IMR-90 (cell line): ENCODE measurements around the gene LAMTOR4. TPM values are rescaled to one million over a fixed set of nuclear protein-coding genes. Genes with fewer than 3 reads are reported as not detected.

Experiments used
- ATAC-seq: fragments of 200-7000 bp; cut with Tn5 transposase; 2 replicates; pipeline ENCODE4 v1.9.1; 2020; ENCODE audit warnings: low read depth, mild to moderate bottlenecking, moderate library complexity
- BruUV-seq: library from RNA; stranded (reverse); fragments of 400-500 nt; replicated peaks from 2 replicates; lab custom pipeline; 2021; lab: Mats Ljungman, UMichigan
- CTCF ChIA-PET: fragments of 300-600 bp; formaldehyde crosslinking; extraction: SDS; loops from one replicate; lab custom pipeline; 2021; ENCODE audit warnings: antibody characterized with exemption; lab: Yijun Ruan, JAX
- POLR2A ChIA-PET: fragments of 300-600 bp; sonication (Branson Sonifier 250); formaldehyde crosslinking; loops from one replicate; lab custom pipeline; 2022; ENCODE audit warnings: antibody characterized with exemption; ENCODE audit not compliant: unreplicated experiment; lab: Charles Lee
- DNase-seq: peaks from one replicate; pipeline ENCODE4 v3.0.0; 2013
- H2AFZ ChIP-seq: replicated peaks from 2 replicates; pipeline ENCODE3; 2013; ENCODE audit warnings: low read length, mild to moderate bottlenecking; ENCODE audit not compliant: poor library complexity
- H2AK5ac ChIP-seq: 2 replicates; pipeline ENCODE4 v1.6.1; 2013; ENCODE audit warnings: low read depth, low read length, inconsistent platforms
- H2AK9ac ChIP-seq: replicated peaks from 2 replicates; pipeline ENCODE3; 2013; ENCODE audit warnings: mild to moderate bottlenecking, low read depth, low read length, moderate library complexity; ENCODE audit not compliant: poor library complexity
- H2BK120ac ChIP-seq: 2 replicates; pipeline ENCODE4 v1.6.1; 2013; ENCODE audit warnings: low read depth, low read length, inconsistent platforms
- H2BK15ac ChIP-seq: 3 replicates; pipeline ENCODE4 v1.6.1; 2013; ENCODE audit warnings: low read depth, low read length, inconsistent platforms
- H2BK20ac ChIP-seq: 2 replicates; pipeline ENCODE4 v1.6.1; 2013; ENCODE audit warnings: low read depth, mild to moderate bottlenecking, inconsistent platforms, low read length, moderate library complexity
- H2BK5ac ChIP-seq: 2 replicates; pipeline ENCODE4 v1.6.1; 2013; ENCODE audit warnings: mild to moderate bottlenecking, low read depth, low read length, inconsistent platforms; ENCODE audit not compliant: poor library complexity, severe bottlenecking
- H3K14ac ChIP-seq: replicated peaks from 2 replicates; pipeline ENCODE4 v1.6.1; 2013; ENCODE audit warnings: low read depth, low read length, inconsistent platforms
- H3K18ac ChIP-seq: 2 replicates; pipeline ENCODE4 v1.6.1; 2013; ENCODE audit warnings: low read depth, low read length, control low read depth
- H3K23ac ChIP-seq: 2 replicates; pipeline ENCODE4 v1.6.1; 2013; ENCODE audit warnings: low read depth, low read length, inconsistent platforms
- H3K27ac ChIP-seq: 2 replicates; pipeline ENCODE4 v1.5.1; 2013; ENCODE audit warnings: mild to moderate bottlenecking, control low read depth, low read length; ENCODE audit not compliant: insufficient read depth
- H3K27me3 ChIP-seq: 2 replicates; pipeline ENCODE4 v1.6.1; 2013; ENCODE audit warnings: low read length; ENCODE audit not compliant: control insufficient read depth, insufficient read depth
- H3K36me3 ChIP-seq: 2 replicates; pipeline ENCODE4 v1.6.1; 2013; ENCODE audit warnings: low read length, mixed read lengths; ENCODE audit not compliant: control insufficient read depth, insufficient read depth
- H3K4ac ChIP-seq: 2 replicates; pipeline ENCODE4 v1.6.1; 2013; ENCODE audit warnings: low read depth, low read length, inconsistent platforms
- H3K4me1 ChIP-seq: 2 replicates; pipeline ENCODE4 v1.6.1; 2013; ENCODE audit warnings: low read length, mixed read lengths; ENCODE audit not compliant: control insufficient read depth, insufficient read depth
- H3K4me2 ChIP-seq: 2 replicates; pipeline ENCODE4 v1.6.1; 2013; ENCODE audit warnings: low read depth, mild to moderate bottlenecking, control low read depth, low read length, moderate library complexity
- H3K4me3 ChIP-seq: 2 replicates; pipeline ENCODE4 v1.5.1; 2013; ENCODE audit warnings: low read depth, mild to moderate bottlenecking, control low read depth, low read length, moderate library complexity; ENCODE audit not compliant: insufficient read depth
- H3K56ac ChIP-seq: 2 replicates; pipeline ENCODE4 v1.6.1; 2013; ENCODE audit warnings: low read length, inconsistent platforms; ENCODE audit not compliant: insufficient read depth; ENCODE audit errors: extremely low read depth
- H3K79me1 ChIP-seq, 2 experiments: 2 replicates each; pipeline ENCODE4 v1.6.1; 2013; ENCODE audit warnings: low read length in 2 of 2, inconsistent platforms in 1 of 2, low read depth in 1 of 2
- H3K9ac ChIP-seq: 2 replicates; pipeline ENCODE4 v1.6.1; 2013; ENCODE audit warnings: low read depth, low read length, control low read depth
- H3K9me1 ChIP-seq: 2 replicates; pipeline ENCODE4 v1.6.1; 2013; ENCODE audit warnings: low read length, inconsistent platforms; ENCODE audit not compliant: insufficient read depth
- H3K9me3 ChIP-seq: 2 replicates; pipeline ENCODE4 v1.6.1; 2013; ENCODE audit warnings: low read length; ENCODE audit not compliant: control insufficient read depth, insufficient read depth
- H4K20me1 ChIP-seq: 2 replicates; pipeline ENCODE4 v1.6.1; 2013; ENCODE audit warnings: low read length, inconsistent platforms; ENCODE audit not compliant: insufficient read depth
- H4K5ac ChIP-seq: 2 replicates; pipeline ENCODE4 v1.6.1; 2013; ENCODE audit warnings: mild to moderate bottlenecking, low read depth, low read length, control low read depth
- H4K8ac ChIP-seq, 2 experiments: 2 replicates each; pipeline ENCODE4 v1.6.1; 2013; ENCODE audit warnings: low read depth in 2 of 2, low read length in 2 of 2, control low read depth in 1 of 2, inconsistent platforms in 1 of 2
- H4K91ac ChIP-seq: 2 replicates; pipeline ENCODE4 v1.6.1; 2013; ENCODE audit warnings: low read depth, low read length, inconsistent platforms; ENCODE audit not compliant: insufficient read depth
- BHLHE40 ChIP-seq: fragments of 150-350 bp; IDR thresholded peaks from 2 replicates; pipeline ENCODE4 v1.6.1; 2016; ENCODE audit warnings: mild to moderate bottlenecking, low read depth, low read length
- CEBPB ChIP-seq: IDR thresholded peaks from 2 replicates; pipeline ENCODE4 v1.6.1; 2012; ENCODE audit warnings: low read depth, low read length, improper control_type of control experiment
- CTCF ChIP-seq: conservative IDR thresholded peaks from 2 replicates; pipeline ENCODE4 v1.5.1; 2012; ENCODE audit warnings: mild to moderate bottlenecking, low read depth, low read length, improper control_type of control experiment
- MAFK ChIP-seq: IDR thresholded peaks from 2 replicates; pipeline ENCODE4 v1.6.1; 2012; ENCODE audit warnings: low read depth, low read length, improper control_type of control experiment
- RAD21 ChIP-seq: IDR thresholded peaks from 2 replicates; pipeline ENCODE4 v1.6.1; 2012; ENCODE audit warnings: low read length, improper control_type of control experiment
- RCOR1 ChIP-seq: IDR thresholded peaks from 2 replicates; pipeline ENCODE4 v1.6.1; 2012; ENCODE audit warnings: mild to moderate bottlenecking, low read length, improper control_type of control experiment; ENCODE audit not compliant: insufficient replicate concordance
- SMC3 ChIP-seq: fragments of 150-350 bp; IDR thresholded peaks from 2 replicates; pipeline ENCODE4 v1.6.1; 2016; ENCODE audit warnings: low read depth, mild to moderate bottlenecking, antibody characterized with exemption, low read length, moderate library complexity
- WGBS, 2 experiments: methylation state at CpG; one replicate each; pipeline versions ENCODE4 v1.1.5 to v1.1.7; 2013; ENCODE audit warnings: missing lambda C conversion rate in 2 of 2; ENCODE audit not compliant: insufficient read length in 1 of 2; ENCODE audit errors: extremely low coverage in 2 of 2; 5-methylcytosine and 5-hydroxymethylcytosine counted together
- dilution Hi-C: fragments of 300-500 bp; cut with HindIII; formaldehyde crosslinking; loops from one replicate; pipeline ENCODE4 v1.14.3; 2018; ENCODE audit warnings: low sequenced_read_pairs; ENCODE audit not compliant: unreplicated experiment
- in situ Hi-C: fragments of 300-500 bp; cut with MboI; formaldehyde crosslinking; loops from 3 replicates; pipeline ENCODE4 v1.14.3; 2019; ENCODE audit warnings: low sequenced_read_pairs, inconsistent platforms, mixed read lengths
- intact Hi-C: fragments of 100-400 bp; cut with micrococcal nuclease; formaldehyde crosslinking; loops from 2 replicates; pipeline ENCODE4 v1.10.0; 2022
- polyA plus RNA-seq, 3 experiments: library from polyadenylated mRNA; depleted of rRNA; stranded (reverse); fragments of >200 nt; gene quantifications; 2 replicates each; pipeline ENCODE4 v1.2.3, GENCODE V29; 2012; ENCODE audit warnings: low replicate concordance in 1 of 3
- total RNA-seq: library from RNA; depleted of rRNA; stranded (reverse); fragments of >200 nt; gene quantifications from 2 replicates; pipeline ENCODE4 v1.2.3, GENCODE V29; 2012

Gene LAMTOR4
- total and polyA plus RNA-seq, 2 of the 4 experiments (the other 2 are of a cell fraction) = 134 to 268 TPM

- intact Hi-C loops = loop anchor here (1.0 to 5.0 kb wide), 4 partner anchors 78 to 274 kb away; no protein-coding TSS in a partner anchor
These were observed 16.0 kb upstream of the LAMTOR4 start for GRCh38 chr7:100132697-100133151.

More at GRCh38 chr7:100132697-100133151, 16.0 kb upstream of the LAMTOR4 start:
- WGBS, 2 experiments = 0% methylated on average over 1 of the region's 3 CpGs; no CpG with 5 or more reads in 1 of the 2 experiments
- Histone ChIP-seq H3K18ac (no peak overlapping the region), H3K56ac (no peak overlapping the region), H2BK120ac (no peak overlapping the region), H3K79me1 (peaks cover 7 to 12% of the 10 kb centered on the region in 2 experiments; a peak in 3 of 4 replicates), H3K23ac (no peak overlapping the region), H3K4me1 (peaks cover 2% of the 10 kb centered on the region; the same call in 1 of the 2 replicates), H3K27me3 (peaks cover 2% of the 10 kb centered on the region; the same call in 1 of the 2 replicates), H4K20me1 (no peaks in the 10 kb centered on the region), H4K91ac (no peak overlapping the region), H3K14ac (no peak overlapping the region), H3K9me1 (no peaks in the 10 kb centered on the region), H2AK9ac (no peak overlapping the region), H3K9ac (no peak overlapping the region), H4K8ac (no peak overlapping the region), H2AK5ac (no peak overlapping the region), H2BK5ac (no peak overlapping the region), H3K9me3 (no peaks in the 10 kb centered on the region), H2AFZ (peak overlapping the region; percentile 76), H3K4me3 (no peak overlapping the region), H2BK15ac (no peak overlapping the region), H3K4me2 (no peak overlapping the region), H2BK20ac (no peak overlapping the region), H3K4ac (no peak overlapping the region), H4K5ac (no peak overlapping the region), H3K36me3 (no peaks in the 10 kb centered on the region), H3K27ac (no peak overlapping the region)
- no TSS peak for BruUV-seq
- TF ChIP-seq BHLHE40 (no peak), MAFK (no peak), RAD21 (peak; percentile 96), RCOR1 (no peak), CEBPB (no peak), CTCF (peak; percentile 94), SMC3 (peak; percentile 93)
- ChIA-PET CTCF (interaction anchor here (0.8 to 0.9 kb wide), 4 partner anchors 11 to 86 kb away, joined by 3 read pairs; partner anchors contain the start of gene LAMTOR4), POLR2A (no interaction called here)
- dilution Hi-C loops = no loop called here
- ATAC-seq = peak; percentile 77
- in situ Hi-C loops = loop anchor here (10.0 kb wide), 1 partner anchor 212 kb away; no protein-coding TSS in a partner anchor
- peak; percentile 66 for DNase-seq
